ENCODE measurements around the gene SAT2. TPM values are rescaled to one million over a fixed set of nuclear protein-coding genes. Genes with fewer than 3 reads are reported as not detected.

Gene SAT2
- 60.0 to 88.9 TPM (median 79.2 TPM) in 5 replicates for total RNA-seq (2022; extraction: Qiagen RNA extraction)

DNA sequence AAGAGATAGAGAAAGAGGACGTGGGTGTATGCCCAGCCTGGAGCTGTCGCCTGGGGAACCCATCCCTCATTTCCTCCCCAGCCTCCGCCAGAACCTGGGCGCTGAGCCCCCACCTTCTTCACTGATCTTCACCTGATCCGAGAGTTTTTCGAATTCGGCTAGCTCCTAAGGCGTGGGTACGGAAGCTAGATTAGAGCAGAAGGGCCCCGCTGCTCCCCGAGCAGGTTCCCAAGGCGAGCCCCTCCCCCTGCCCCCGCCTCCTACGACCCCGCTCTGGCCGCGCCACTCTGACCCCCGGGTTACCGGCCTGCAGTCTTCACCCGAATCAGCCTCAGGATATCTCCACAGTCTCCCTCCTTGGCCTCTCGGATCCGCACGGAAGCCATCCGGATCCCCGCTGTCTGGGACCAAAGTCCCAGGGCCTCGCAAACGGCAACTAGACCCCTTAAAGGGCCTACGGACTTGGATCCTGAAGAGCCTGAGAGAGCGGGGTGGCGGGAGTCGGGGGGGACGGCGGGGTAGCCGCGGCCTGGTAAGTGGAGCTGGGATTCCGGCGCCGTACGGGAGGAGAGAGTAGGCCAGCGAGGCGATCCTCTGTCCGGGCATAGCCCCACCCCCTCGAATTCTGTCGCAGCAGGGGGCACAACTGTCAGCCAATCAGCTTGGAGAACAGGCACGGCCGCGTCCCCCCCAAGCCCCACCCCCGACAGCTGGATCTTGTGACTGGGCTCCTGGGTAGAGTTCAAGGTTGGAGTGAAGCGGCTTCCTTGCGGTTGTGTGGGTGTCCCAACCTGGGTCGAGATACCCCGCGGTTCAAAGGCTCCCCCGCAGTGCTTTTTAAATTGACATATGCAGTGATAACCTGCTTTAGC lies at the start of gene SAT2:
SAT2 (minus strand) TSS at position 572 of the 872 bp plus-strand sequence; CDS start at position 386, 186 bp downstream.

GRCh38 chr17:7650509-7651096 lies 23.0 kb upstream of the SAT2 start, which contains the start of gene ATP1B2:
Gene ATP1B2 (plus strand): TSS chr17:7650926. CDS start chr17:7651519, 593 bp downstream.

DNA sequence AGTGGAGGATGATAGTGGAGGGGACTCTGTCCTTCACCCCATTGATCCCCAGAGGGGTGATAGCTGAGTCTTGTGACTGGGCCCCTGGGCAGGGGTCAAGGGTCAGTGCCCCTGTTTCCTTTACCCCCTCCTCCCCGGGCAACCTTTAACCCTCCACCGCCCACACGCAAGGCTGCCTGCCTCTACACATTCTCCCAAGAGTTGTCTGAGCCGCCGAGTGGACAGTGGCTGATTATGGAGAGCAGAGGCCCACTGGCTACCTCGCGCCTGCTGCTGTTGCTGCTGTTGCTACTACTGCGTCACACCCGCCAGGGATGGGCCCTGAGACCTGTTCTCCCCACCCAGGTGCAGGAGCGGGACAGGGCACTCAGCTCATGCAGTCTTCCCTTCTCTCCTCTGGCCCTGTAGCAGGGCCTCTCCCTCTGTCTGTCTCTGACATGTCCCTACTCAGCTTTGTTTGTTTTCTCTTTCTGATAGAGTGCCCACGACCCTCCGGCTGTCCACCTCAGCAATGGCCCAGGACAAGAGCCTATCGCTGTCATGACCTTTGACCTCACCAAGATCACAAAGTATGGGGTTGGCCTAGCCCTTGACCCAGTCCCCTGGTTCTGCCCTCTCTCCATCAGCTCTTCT lies 2.4 kb upstream of the SAT2 start, which contains the start of gene SHBG:
SHBG (plus strand) TSS at position 197 of the 633 bp plus-strand sequence; CDS start at position 235, 38 bp downstream.

DNA sequence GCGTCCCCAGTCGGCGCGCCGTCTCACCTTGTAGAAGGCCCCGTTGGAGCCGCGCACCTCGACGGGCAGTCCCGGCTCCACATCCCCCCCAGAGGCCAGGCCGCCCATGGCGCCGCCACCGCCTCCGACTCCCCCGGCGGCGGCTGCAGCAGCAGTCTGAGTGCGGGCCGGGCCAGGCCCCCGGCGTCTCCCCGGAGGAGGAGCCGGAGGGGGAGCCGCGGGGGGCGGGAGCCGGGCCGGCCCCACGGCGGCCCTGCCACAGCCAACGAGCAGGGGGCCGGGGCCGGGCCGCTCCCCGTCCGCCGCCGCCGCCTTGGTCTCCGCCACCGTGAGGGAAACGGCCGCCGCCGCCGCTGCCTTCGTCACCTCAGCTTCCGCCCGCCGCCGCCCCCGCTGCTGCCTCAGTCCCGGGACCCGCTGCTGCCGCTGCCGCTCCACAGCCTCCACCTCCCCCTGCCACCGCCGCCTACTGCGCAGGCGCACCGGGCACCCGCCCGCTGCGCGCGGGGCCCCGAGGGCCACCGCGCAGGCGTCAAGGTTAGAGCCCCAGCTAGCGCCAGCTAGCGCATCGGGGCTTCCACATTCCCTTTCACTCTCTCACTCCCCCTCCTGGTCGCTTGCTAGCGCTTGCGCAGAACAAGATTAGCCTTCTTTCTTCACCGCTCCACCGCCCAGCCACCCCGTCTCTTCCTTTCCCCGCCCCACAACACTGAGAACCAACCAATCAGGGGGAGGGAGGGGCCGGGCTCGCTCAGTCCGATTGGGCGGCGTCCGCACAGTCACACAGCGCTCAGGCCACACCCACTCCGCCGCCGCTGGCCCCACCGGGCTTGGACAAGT lies 13.0 kb downstream of the SAT2 start, which contains the start of gene FXR2:
FXR2 (minus strand) TSS at position 473 of the 840 bp plus-strand sequence; CDS start at position 108, 365 bp downstream.

DNA sequence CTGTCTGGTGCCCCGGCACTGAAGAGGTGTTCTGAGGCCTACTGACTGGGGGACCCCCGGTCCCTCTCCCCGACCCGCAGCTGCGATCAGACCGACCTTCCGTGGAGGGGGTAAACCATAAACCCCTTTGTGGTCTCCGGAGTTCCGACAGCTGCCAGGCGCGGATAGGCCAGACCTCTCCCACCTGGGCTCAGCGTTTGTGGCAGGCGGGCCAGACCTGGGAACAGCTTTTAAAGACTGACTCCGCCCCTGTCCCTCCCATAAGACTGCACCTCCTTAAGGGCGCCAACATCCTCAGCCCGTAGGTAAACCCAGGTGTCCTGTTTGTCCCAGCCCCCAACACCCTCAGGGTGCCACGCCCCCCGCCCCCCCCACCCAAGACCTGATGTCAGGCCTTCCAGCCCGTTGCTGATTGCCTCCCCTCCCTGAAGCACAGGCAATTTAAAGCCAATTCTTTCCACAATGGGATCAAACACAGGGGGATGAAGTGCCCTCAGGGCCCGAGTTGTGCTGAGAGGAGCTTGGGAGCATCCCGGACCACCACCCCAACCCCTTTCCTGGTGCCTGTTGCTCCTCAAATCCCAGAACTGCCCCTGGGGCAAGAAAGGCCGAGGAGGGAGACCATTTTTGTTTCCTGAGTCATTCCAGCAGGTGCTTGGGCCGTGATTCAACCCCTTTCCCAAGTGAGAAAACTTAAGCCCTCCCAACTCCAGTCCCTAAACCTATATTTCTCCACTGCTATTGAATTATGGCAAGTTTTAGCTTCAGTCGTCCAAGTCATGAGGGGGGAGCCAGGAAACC lies 37.5 kb downstream of the SAT2 start, which contains the start of gene SOX15:
SOX15 (minus strand) TSS at position 204 of the 801 bp plus-strand sequence. CDS start 418 bp downstream, outside the sequence.

GRCh38 chr17:7583253-7584109 lies 44.1 kb downstream of the SAT2 start, which contains the start of gene MPDU1:
Gene MPDU1 (plus strand): TSS chr17:7583852. CDS start chr17:7583863, 11 bp downstream.

DNA sequence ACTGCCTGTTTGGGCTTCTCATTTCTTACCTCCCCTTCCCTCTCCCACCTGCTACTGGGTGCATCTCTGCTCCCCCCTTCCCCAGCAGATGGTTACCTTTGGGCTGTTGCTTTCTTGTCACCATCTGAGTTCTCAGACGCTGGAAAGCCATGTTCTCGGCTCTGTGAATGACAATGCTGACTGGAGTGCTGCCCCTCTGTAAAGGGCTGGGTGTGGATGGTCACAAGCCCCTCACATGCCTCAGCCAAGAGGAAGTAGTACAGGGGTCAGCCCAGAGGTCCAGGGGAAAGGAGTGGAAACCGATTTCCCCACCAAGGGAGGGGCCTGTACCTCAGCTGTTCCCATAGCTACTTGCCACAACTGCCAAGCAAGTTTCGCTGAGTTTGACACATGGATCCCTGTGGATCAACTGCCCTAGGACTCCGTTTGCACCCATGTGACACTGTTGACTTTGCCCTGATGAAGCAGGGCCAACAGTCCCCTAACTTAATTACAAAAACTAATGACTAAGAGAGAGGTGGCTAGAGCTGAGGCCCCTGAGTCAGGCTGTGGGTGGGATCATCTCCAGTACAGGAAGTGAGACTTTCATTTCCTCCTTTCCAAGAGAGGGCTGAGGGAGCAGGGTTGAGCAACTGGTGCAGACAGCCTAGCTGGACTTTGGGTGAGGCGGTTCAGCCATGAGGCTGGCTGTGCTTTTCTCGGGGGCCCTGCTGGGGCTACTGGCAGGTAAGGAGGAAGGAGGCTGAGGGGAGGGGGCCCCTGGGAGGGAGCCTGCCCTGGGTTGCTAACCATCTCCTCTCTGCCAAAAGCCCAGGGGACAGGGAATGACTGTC lies 48.4 kb downstream of the SAT2 start, which contains the start of gene CD68:
CD68 (plus strand) TSS at position 638 of the 833 bp plus-strand sequence; CDS start at position 678, 40 bp downstream.

Other genes with a start within 250 kb of the SAT2 start
- gene TNK1, start 246.7 kb downstream of the SAT2 start, total RNA-seq (2022; extraction: Qiagen RNA extraction): 1.4 to 2.1 TPM (median 1.7 TPM) in 5 replicates
- gene PLSCR3, start 233.3 kb downstream of the SAT2 start, total RNA-seq (2022; extraction: Qiagen RNA extraction): 38.8 to 44.7 TPM (median 42.7 TPM) in 5 replicates
- gene TMEM256, start 223.7 kb downstream of the SAT2 start, total RNA-seq (2022; extraction: Qiagen RNA extraction): 171 to 224 TPM (median 215 TPM) in 5 replicates
- gene NLGN2, start 220.0 kb downstream of the SAT2 start, total RNA-seq (2022; extraction: Qiagen RNA extraction): 12.7 to 19.0 TPM (median 15.5 TPM) in 5 replicates
- 0.08 to 0.13 TPM in 2 of 5 replicates, not detected in the others for gene SPEM1, start 207.5 kb downstream of the SAT2 start, total RNA-seq (2022; extraction: Qiagen RNA extraction)
- gene SPEM2, start 202.2 kb downstream of the SAT2 start, total RNA-seq (2022; extraction: Qiagen RNA extraction): not detected in 5 replicates
- gene SPEM3, start 199.0 kb downstream of the SAT2 start, total RNA-seq (2022; extraction: Qiagen RNA extraction): 0.02 to 0.03 TPM in 2 of 5 replicates, not detected in the others
- 10.1 to 14.8 TPM (median 13.3 TPM) in 5 replicates for gene TMEM102, start 192.4 kb downstream of the SAT2 start, total RNA-seq (2022; extraction: Qiagen RNA extraction)
- gene FGF11, start 188.3 kb downstream of the SAT2 start, total RNA-seq (2022; extraction: Qiagen RNA extraction): 0.93 to 1.1 TPM (median 1.0 TPM) in 5 replicates
- gene CHRNB1, start 182.8 kb downstream of the SAT2 start, total RNA-seq (2022; extraction: Qiagen RNA extraction): 7.0 to 11.7 TPM (median 9.1 TPM) in 5 replicates
- 20.4 to 26.9 TPM (median 24.8 TPM) in 5 replicates for gene ZBTB4, start 148.2 kb downstream of the SAT2 start, total RNA-seq (2022; extraction: Qiagen RNA extraction)
- not detected in 5 replicates for gene SLC35G6, start 146.4 kb downstream of the SAT2 start, total RNA-seq (2022; extraction: Qiagen RNA extraction)
- 70.3 to 86.1 TPM (median 78.6 TPM) in 5 replicates for gene POLR2A, start 143.5 kb downstream of the SAT2 start, total RNA-seq (2022; extraction: Qiagen RNA extraction)
- 9.9 to 13.2 TPM (median 11.0 TPM) in 5 replicates for gene TNFSF12, start 78.8 kb downstream of the SAT2 start, total RNA-seq (2022; extraction: Qiagen RNA extraction)
- gene TNFSF13, start 69.1 kb downstream of the SAT2 start, total RNA-seq (2022; extraction: Qiagen RNA extraction): 0.78 to 1.1 TPM (median 0.91 TPM) in 5 replicates
- gene SENP3, start 65.9 kb downstream of the SAT2 start, total RNA-seq (2022; extraction: Qiagen RNA extraction): 88.8 to 103 TPM (median 95.8 TPM) in 5 replicates
- 25.7 to 33.1 TPM (median 28.3 TPM) in 5 replicates for gene CD68, start 48.2 kb downstream of the SAT2 start, total RNA-seq (2022; extraction: Qiagen RNA extraction)
- gene MPDU1, start 44.0 kb downstream of the SAT2 start, total RNA-seq (2022; extraction: Qiagen RNA extraction): 109 to 162 TPM (median 117 TPM) in 5 replicates
- gene SOX15, start 37.7 kb downstream of the SAT2 start, total RNA-seq (2022; extraction: Qiagen RNA extraction): 0.16 to 0.36 TPM (median 0.25 TPM) in 5 replicates
- gene FXR2, start 12.9 kb downstream of the SAT2 start, total RNA-seq (2022; extraction: Qiagen RNA extraction): 52.5 to 56.7 TPM (median 54.4 TPM) in 5 replicates
- gene SHBG, start 2.3 kb upstream of the SAT2 start, total RNA-seq (2022; extraction: Qiagen RNA extraction): 0.35 to 0.85 TPM (median 0.60 TPM) in 5 replicates
- 0.15 to 0.37 TPM (median 0.27 TPM) in 5 replicates for gene ATP1B2, start 23.1 kb upstream of the SAT2 start, total RNA-seq (2022; extraction: Qiagen RNA extraction)
- 42.4 to 47.4 TPM (median 42.4 TPM) in 5 replicates for gene TP53, start 59.7 kb upstream of the SAT2 start, total RNA-seq (2022; extraction: Qiagen RNA extraction)
- 33.5 to 44.7 TPM (median 38.0 TPM) in 5 replicates for gene WRAP53, start 60.7 kb upstream of the SAT2 start, total RNA-seq (2022; extraction: Qiagen RNA extraction)
- gene EFNB3, start 77.4 kb upstream of the SAT2 start, total RNA-seq (2022; extraction: Qiagen RNA extraction): 1.1 to 1.4 TPM (median 1.3 TPM) in 5 replicates
- gene DNAH2, start 89.9 kb upstream of the SAT2 start, total RNA-seq (2022; extraction: Qiagen RNA extraction): 0.01 to 0.08 TPM (median 0.02 TPM) in 5 replicates
- 9.9 to 18.2 TPM (median 14.1 TPM) in 5 replicates for gene KDM6B, start 206.4 kb upstream of the SAT2 start, total RNA-seq (2022; extraction: Qiagen RNA extraction)
- 0.51 to 1.5 TPM (median 0.66 TPM) in 5 replicates for gene TMEM88, start 227.2 kb upstream of the SAT2 start, total RNA-seq (2022; extraction: Qiagen RNA extraction)
- 139 to 244 TPM (median 211 TPM) in 5 replicates for gene NAA38, start 229.7 kb upstream of the SAT2 start, total RNA-seq (2022; extraction: Qiagen RNA extraction)
- 18.7 to 23.0 TPM (median 19.4 TPM) in 5 replicates for gene CYB5D1, start 230.2 kb upstream of the SAT2 start, total RNA-seq (2022; extraction: Qiagen RNA extraction)

Measured in A549 treated with Hydrocortisone at 1 μM for 4 hours (cell line).